HepG2 (cell line): ENCODE results near the gene RABGAP1. TPM values are rescaled to one million over a fixed set of nuclear protein-coding genes. Genes with fewer than 3 reads are reported as not detected.
A peak's percentile ranks its signal among the peaks of the same experiment; 100 is the strongest.

Source experiments
- ATAC-seq: fragments of 200-7000 bp; cut with Tn5 transposase; 3 replicates; pipeline ENCODE4 v1.9.1; 2020; ENCODE audit warnings: mild to moderate bottlenecking, moderate library complexity
- BruUV-seq: library from RNA; stranded (reverse); fragments of 400-500 nt; replicated peaks from 2 replicates; lab custom pipeline; 2021; lab: Mats Ljungman, UMichigan
- CTCF ChIA-PET: fragments of 300-600 bp; formaldehyde crosslinking; extraction: SDS; loops from one replicate; lab custom pipeline; 2021; ENCODE audit warnings: low total read pairs, inconsistent platforms, low intra/inter-chr PET ratio; lab: Yijun Ruan, JAX
- POLR2A ChIA-PET: fragments of 350-600 bp; sonication (Branson Sonifier 250); formaldehyde crosslinking; loops from one replicate; lab custom pipeline; 2020; ENCODE audit warnings: antibody characterized with exemption, inconsistent platforms; lab: Yijun Ruan, JAX
- DNase-seq: peaks from one replicate; pipeline ENCODE4 v3.0.0-alpha.2; 2015; ENCODE audit warnings: low spot score
- FAIRE-seq: peaks from 3 replicates; lab custom pipeline; 2011; peaks lifted over from hg19 to GRCh38; lab: Jason Lieb, UNC
- H2AFZ ChIP-seq: one replicate; pipeline ENCODE4 v1.6.1; 2011; ENCODE audit warnings: low read length, inconsistent platforms
- H3K27ac ChIP-seq: fragments of 300-600 bp; 3 replicates; pipeline ENCODE4 v1.8.0; 2011; ENCODE audit warnings: mixed run types, mild to moderate bottlenecking, mixed read lengths, low read length, inconsistent platforms; ENCODE audit not compliant: insufficient read depth; ENCODE audit errors: extremely low read length
- H3K27me3 ChIP-seq, 2 experiments: fragments of 200-600 bp in 1 of 2; 2 replicates in 1 of 2; 3 replicates in 1 of 2; pipeline versions ENCODE4 v1.6.0 to v1.8.0; 2011; ENCODE audit warnings: low read length in 2 of 2, mild to moderate bottlenecking in 2 of 2, moderate library complexity in 2 of 2, inconsistent platforms in 1 of 2; ENCODE audit not compliant: insufficient read depth in 2 of 2, control insufficient read depth in 1 of 2
- H3K36me3 ChIP-seq, 2 experiments: fragments of 200-600 bp in 1 of 2; replicated peaks in 1 of 2; 2 replicates in 1 of 2; 3 replicates in 1 of 2; pipeline versions ENCODE4 v1.5.1 to v1.8.0; 2011; ENCODE audit warnings: low read length in 2 of 2, inconsistent platforms in 1 of 2; ENCODE audit not compliant: insufficient read depth in 2 of 2, control insufficient read depth in 1 of 2
- H3K4me1 ChIP-seq: 2 replicates; pipeline ENCODE4 v1.5.1; 2012; ENCODE audit warnings: low read length, inconsistent platforms; ENCODE audit not compliant: insufficient read depth
- H3K4me2 ChIP-seq: 2 replicates; pipeline ENCODE4 v1.6.0; 2011; ENCODE audit warnings: low read depth, low read length, inconsistent platforms
- H3K4me3 ChIP-seq, 3 experiments: fragments of 200-600 bp in 1 of 3; sonication (generic), shearing (Covaris generic) in 1 of 3; replicated peaks in 1 of 3; 2 replicates each; pipeline ENCODE4 v1.5.1; 2011 to 2016; ENCODE audit warnings: low read length in 3 of 3, inconsistent platforms in 2 of 3, low read depth in 2 of 3, mild to moderate bottlenecking in 2 of 3, control low read depth in 1 of 3, mixed read lengths in 1 of 3; ENCODE audit not compliant: insufficient read depth in 1 of 3
- H3K79me2 ChIP-seq: one replicate; pipeline ENCODE4 v1.6.1; 2011; ENCODE audit warnings: low read length, inconsistent platforms; ENCODE audit not compliant: insufficient read depth
- H3K9ac ChIP-seq: 2 replicates; pipeline ENCODE4 v1.6.0; 2011; ENCODE audit warnings: mild to moderate bottlenecking, low read depth, low read length, inconsistent platforms; ENCODE audit not compliant: insufficient read depth
- H3K9me3 ChIP-seq: 2 replicates; pipeline ENCODE4 v1.5.1; 2012; ENCODE audit warnings: mild to moderate bottlenecking, low read length
- H4K20me1 ChIP-seq: 2 replicates; pipeline ENCODE4 v1.6.0; 2011; ENCODE audit warnings: inconsistent platforms, mild to moderate bottlenecking, low read length, moderate library complexity; ENCODE audit not compliant: insufficient read depth
- CBFB ChIP-seq: sonication (generic); formaldehyde crosslinking; IDR thresholded peaks from 2 replicates; pipeline ENCODE4 v1.4.0; 2020; ENCODE audit warnings: missing genetic modification reagents
- CENPT ChIP-seq: sonication (generic); formaldehyde crosslinking; IDR thresholded peaks from 2 replicates; pipeline ENCODE4 v1.8.0; 2022; ENCODE audit warnings: low read depth, mild to moderate bottlenecking, moderate library complexity, missing genetic modification reagents
- FOSL2 ChIP-seq: sonication (generic); formaldehyde crosslinking; IDR thresholded peaks from 2 replicates; pipeline ENCODE4 v1.4.0; 2020; ENCODE audit warnings: missing genetic modification reagents
- HNF4A ChIP-seq: sonication (generic); formaldehyde crosslinking; IDR thresholded peaks from 2 replicates; pipeline ENCODE4 v1.4.0; 2020; ENCODE audit warnings: missing genetic modification reagents
- LCORL ChIP-seq, 2 experiments: fragments of 450-650 bp in 1 of 2; sonication (generic) in 1 of 2; formaldehyde crosslinking in 1 of 2; IDR thresholded peaks; 2 replicates each; pipeline versions ENCODE4 v1.5.0 to v1.6.1; 2017 to 2020; ENCODE audit warnings: antibody characterized with exemption in 1 of 2, missing genetic modification reagents in 1 of 2
- MAFK ChIP-seq, 2 experiments: IDR thresholded peaks in 1 of 2; conservative IDR thresholded peaks in 1 of 2; 2 replicates each; pipeline ENCODE4 v1.6.1; 2011; ENCODE audit warnings: improper control_type of control experiment in 2 of 2, low read length in 2 of 2
- MEIS2 ChIP-seq: sonication (generic); formaldehyde crosslinking; IDR thresholded peaks from 2 replicates; pipeline ENCODE4 v1.9.0; 2021; ENCODE audit warnings: mild to moderate bottlenecking, missing genetic modification reagents
- PITX1 ChIP-seq: sonication (generic); formaldehyde crosslinking; IDR thresholded peaks from 2 replicates; pipeline ENCODE4 v1.5.1; 2020; ENCODE audit warnings: mild to moderate bottlenecking, missing genetic modification reagents
- REPIN1 ChIP-seq: sonication (generic); formaldehyde crosslinking; IDR thresholded peaks from 2 replicates; pipeline ENCODE4 v1.8.0; 2022; ENCODE audit warnings: missing genetic modification reagents, low read depth, mild to moderate bottlenecking, borderline replicate concordance
- TEAD3 ChIP-seq: optimal IDR thresholded peaks from 2 replicates; pipeline ENCODE3; 2016; ENCODE audit warnings: borderline replicate concordance
- ZBTB38 ChIP-seq: sonication (generic); formaldehyde crosslinking; IDR thresholded peaks from 2 replicates; pipeline ENCODE4 v1.5.1; 2020; ENCODE audit warnings: mild to moderate bottlenecking, missing genetic modification reagents
- ZIK1 ChIP-seq: sonication (generic); formaldehyde crosslinking; IDR thresholded peaks from 2 replicates; pipeline ENCODE4 v1.5.0; 2020; ENCODE audit warnings: mild to moderate bottlenecking, low read depth, missing genetic modification reagents, borderline replicate concordance
- ZMAT3 ChIP-seq: sonication (generic); formaldehyde crosslinking; conservative IDR thresholded peaks from 2 replicates; pipeline ENCODE4 v1.7.0; 2021; ENCODE audit warnings: missing genetic modification reagents
- ZNF253 ChIP-seq: sonication (generic); formaldehyde crosslinking; IDR thresholded peaks from 2 replicates; pipeline ENCODE4 v1.8.0; 2022; ENCODE audit warnings: mild to moderate bottlenecking, missing genetic modification reagents, borderline replicate concordance
- ZNF546 ChIP-seq: sonication (generic); formaldehyde crosslinking; conservative IDR thresholded peaks from 2 replicates; pipeline ENCODE4 v1.8.1; 2023; ENCODE audit warnings: mild to moderate bottlenecking, missing genetic modification reagents
- ZNF644 ChIP-seq: IDR thresholded peaks from 2 replicates; pipeline ENCODE4 v1.6.1; 2016; ENCODE audit warnings: low read depth
- ZNF670 ChIP-seq: sonication (generic); formaldehyde crosslinking; IDR thresholded peaks from 2 replicates; pipeline ENCODE4 v1.8.0; 2022; ENCODE audit warnings: mild to moderate bottlenecking, missing genetic modification reagents, borderline replicate concordance
- WGBS: methylation state at CpG from one replicate; pipeline ENCODE4 v1.1.6; 2017; ENCODE audit warnings: low lambda C conversion rate; 5-methylcytosine and 5-hydroxymethylcytosine counted together
- in situ Hi-C: cut with HindIII; loops from 2 replicates; pipeline ENCODE4 v1.10.0; 2017; ENCODE audit warnings: low pct_unique_long_range_greater_than_20kb; ENCODE audit not compliant: extremely low pct_ligation_motif_present
- intact Hi-C: fragments of 100-400 bp; cut with micrococcal nuclease; formaldehyde crosslinking; loops from one replicate; pipeline ENCODE4 v1.10.0; 2022; ENCODE audit not compliant: unreplicated experiment
- polyA plus RNA-seq, 8 experiments: library from polyadenylated mRNA; depleted of rRNA in 3 of 8; stranded (reverse) in 7 of 8; unstranded in 1 of 8; fragments of >200 nt; fragmentation: Illumina TruSeq in 4 of 8; extraction: Trizol in 4 of 8; gene quantifications; 2 replicates each; pipeline versions ENCODE4 v1.2.1 to v1.2.3, GENCODE V29; 2011 to 2016; ENCODE audit warnings: low read depth in 4 of 8, missing spikeins in 1 of 8, mixed read lengths in 1 of 8; ENCODE audit not compliant: insufficient read depth in 1 of 8
- total RNA-seq, 5 experiments: library from RNA; depleted of rRNA; stranded (reverse); fragments of >200 nt; fragmentation: Illumina TruSeq; extraction: Trizol; gene quantifications; 2 replicates each; pipeline ENCODE4 v1.2.3, GENCODE V29; 2016; ENCODE audit warnings: low read depth in 1 of 5

RABGAP1 gene
- total and polyA plus RNA-seq, 2 of the 13 experiments (the other 11 are each of a cell fraction or from before 2014, with no cell fraction given), result 19.1 to 19.3 TPM

DNA sequence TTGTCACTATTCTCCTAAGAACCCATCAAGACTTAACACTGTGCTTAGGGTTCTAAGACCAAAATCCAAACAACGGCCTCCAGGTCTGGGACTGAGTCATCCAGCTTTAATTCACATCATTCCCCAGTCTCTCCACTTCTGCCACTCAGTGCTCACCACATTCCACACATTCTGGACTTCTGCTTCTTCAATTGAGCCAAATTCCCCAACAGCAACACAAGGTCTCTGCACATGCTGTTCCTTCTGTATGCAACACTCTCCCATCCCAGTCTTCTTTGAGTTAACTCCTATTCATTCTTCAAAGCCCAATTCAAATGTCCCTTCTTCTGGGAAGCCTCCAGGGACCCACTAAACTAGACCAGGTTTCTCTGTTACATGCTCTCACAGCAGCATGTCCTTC lies 190.4 kb downstream of the RABGAP1 start:
- no TSS peak for BruUV-seq
- no peak overlapping the region for H3K4me3 ChIP-seq
- 38% methylated on average over 1 of the region's 1 CpG for WGBS
- DNase-seq (peak; percentile 53), ATAC-seq (peak; percentile 87), FAIRE-seq (no peak)
- H3K4me2 ChIP-seq, result no peak overlapping the region
- H3K79me2 ChIP-seq, result no peaks in the 10 kb centered on the region
- peaks cover 7 to 11% of the 10 kb centered on the region in 2 experiments; a peak in 4 of 5 replicates for H3K36me3 ChIP-seq
- ChIA-PET POLR2A (no interaction called here), CTCF (no interaction called here)
- no peak overlapping the region for H3K27ac ChIP-seq
- intact Hi-C loops (no loop called here), in situ Hi-C loops (no loop called here)
- H2AFZ ChIP-seq, result no peak overlapping the region
- peaks cover 37% of the 10 kb centered on the region for H3K4me1 ChIP-seq
- no peaks in the 10 kb centered on the region for H3K27me3 ChIP-seq
- no peaks in the 10 kb centered on the region for H3K9me3 ChIP-seq
- no peaks in the 10 kb centered on the region for H4K20me1 ChIP-seq
- TF ChIP-seq FOSL2 (peak; percentile 36; the same call in 1 of the 2 replicates), ZMAT3 (CRISPR knock-in tag) (no peak), ZNF670 (no peak), ZIK1 (CRISPR knock-in tag) (no peak), ZBTB38 (CRISPR knock-in tag) (no peak), ZNF644 (no peak), CENPT (no peak), ZNF253 (CRISPR knock-in tag) (no peak), ZNF546 (CRISPR knock-in tag) (no peak), HNF4A (CRISPR knock-in tag) (no peak), MAFK (conservative IDR thresholded peaks at IDR 0.05 in 1 of 2, IDR thresholded peaks at IDR 0.05 in 1 of 2; ENCODE audit: low read length in 2 of 2) (no peak), MEIS2 (CRISPR knock-in tag) (no peak), REPIN1 (CRISPR knock-in tag) (no peak), CBFB (CRISPR knock-in tag) (no peak), LCORL (IDR thresholded peaks at IDR 0.05) (0 out of 2 replicates have a peak, but pooled peaks have one; percentile 52), LCORL (CRISPR knock-in tag; IDR thresholded peaks at IDR 0.05) (no peak), TEAD3 (CRISPR knock-in tag) (peak; percentile 82), PITX1 (CRISPR knock-in tag) (no peak)
- H3K9ac ChIP-seq, result no peak overlapping the region
